Thyroid gland (tissue), 4 donors: ENCODE results near the gene DDX54. TPM values are rescaled to one million over a fixed set of nuclear protein-coding genes. Genes with fewer than 3 reads are reported as not detected.

ENCODE experiments used
- DNase-seq, 2 donors: peaks; one replicate each; pipeline ENCODE4 v3.0.0-alpha.2; 2019
- H3K27ac ChIP-seq, 3 donors: fragments of 200-600 bp; sonication (generic); 1 replicate in 2 of 3; 2 replicates in 1 of 3; pipeline ENCODE4 v1.5.1; 2016 to 2019; ENCODE audit warnings: mild to moderate bottlenecking in 1 of 3, moderate library complexity in 1 of 3
- H3K27me3 ChIP-seq: fragments of 200-600 bp; sonication (generic); one replicate; pipeline ENCODE4 v1.5.1; 2019
- H3K36me3 ChIP-seq, 2 donors: fragments of 200-600 bp; sonication (generic); one replicate each; pipeline ENCODE4 v1.5.1; 2016 to 2019
- H3K4me1 ChIP-seq, 2 donors: fragments of 200-600 bp; sonication (generic); one replicate each; pipeline ENCODE4 v1.5.1; 2017 to 2019
- H3K4me3 ChIP-seq, 3 donors: fragments of 200-600 bp; sonication (generic); replicated peaks in 1 of 3; 1 replicate in 2 of 3; 2 replicates in 1 of 3; pipeline ENCODE4 v1.5.1; 2016; ENCODE audit warnings: mild to moderate bottlenecking in 1 of 3
- H3K9me3 ChIP-seq: fragments of 200-600 bp; sonication (generic); one replicate; pipeline ENCODE4 v1.5.1; 2017
- POLR2A ChIP-seq, 2 donors: fragments of 450-650 bp; IDR thresholded peaks; one replicate each; pipeline ENCODE4 v1.6.1; 2017; ENCODE audit warnings: antibody characterized with exemption in 2 of 2, mild to moderate bottlenecking in 2 of 2, moderate library complexity in 1 of 2
- WGBS, 2 donors: methylation state at CpG; one replicate each; pipeline ENCODE4 v1.1.5; 2017; 5-methylcytosine and 5-hydroxymethylcytosine counted together
- intact Hi-C: fragments of 100-400 bp; cut with DNase I; formaldehyde crosslinking; loops from one replicate; pipeline ENCODE4 v1.15.1; 2023
- total RNA-seq, 4 donors: library from RNA; depleted of rRNA; stranded (reverse); fragments of >200 nt; gene quantifications; one replicate each; pipeline ENCODE4 v1.2.3, GENCODE V29; 2016
- TF ChIP-seq, protein P1 (sequence below), 6 experiments: fragments of 200-600 bp in 3 of 6; fragments of 450-650 bp in 3 of 6; sonication (generic) in 3 of 6; IDR thresholded peaks; one replicate each; pipeline ENCODE4 v1.5.1; 2016 to 2019; ENCODE audit warnings: antibody characterized with exemption in 6 of 6, mild to moderate bottlenecking in 2 of 6, inconsistent platforms in 1 of 6, moderate library complexity in 1 of 6

DDX54 gene
- total RNA-seq, 4 donors from 2014 or later, result 59.9 to 79.3 (median 68.8) TPM

DNA sequence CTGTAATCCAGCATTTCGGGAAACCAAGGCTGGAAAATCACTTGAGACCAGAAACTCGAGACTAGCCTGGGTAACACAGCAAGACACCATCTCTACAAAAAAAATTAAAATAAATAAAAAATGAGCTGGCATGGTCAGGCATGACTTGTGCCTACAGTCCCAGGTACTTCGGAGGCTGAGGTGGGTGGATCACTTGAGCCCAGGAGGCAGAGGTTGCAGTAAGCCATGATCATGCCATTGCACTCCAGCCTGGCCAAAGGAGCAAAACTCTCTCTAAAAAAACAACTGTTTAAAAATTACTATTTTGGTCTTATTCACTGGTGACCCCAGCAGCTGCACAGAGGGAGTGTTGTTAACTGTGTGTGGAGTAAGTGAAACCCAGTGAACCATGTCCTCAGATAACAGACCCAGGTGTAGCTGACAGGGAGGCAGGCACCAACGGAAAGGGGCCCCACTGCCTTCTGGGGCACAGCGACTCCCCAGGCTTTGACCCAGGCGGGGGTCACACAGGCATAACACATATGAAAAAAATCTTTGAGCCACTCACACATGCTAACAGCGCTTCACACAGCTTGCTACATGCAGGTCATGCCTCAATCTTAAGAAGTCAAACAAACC lies 12.1 kb downstream of the DDX54 start:
- H3K36me3 ChIP-seq, result peaks cover 64 to 75% of the 10 kb centered on the region in 2 donors
- H3K4me1 ChIP-seq, result peaks cover 3 to 17% of the 10 kb centered on the region in 2 donors
- H3K4me3 ChIP-seq, result no peak overlapping the region
- DNase-seq, result peak; percentile 82 to 83
- intact Hi-C loops, result no loop called here
- 69 to 78% methylated on average over 7 of the region's 7 CpGs for WGBS, 2 donors
- no peak for TF ChIP-seq POLR2A (IDR thresholded peaks at IDR 0.05)
- peak overlapping the region; percentile 35 to 67 (median 57) for H3K27ac ChIP-seq
- H3K27me3 ChIP-seq, result no peaks in the 10 kb centered on the region
- H3K9me3 ChIP-seq, result no peaks in the 10 kb centered on the region

- no peaks in the 10 kb centered on the region for H3K9me3 ChIP-seq
- peaks cover 3 to 17% of the 10 kb centered on the region in 2 donors for H3K4me1 ChIP-seq
- H3K36me3 ChIP-seq, result peaks cover 63 to 73% of the 10 kb centered on the region in 2 donors
- TF ChIP-seq, protein P1, sequence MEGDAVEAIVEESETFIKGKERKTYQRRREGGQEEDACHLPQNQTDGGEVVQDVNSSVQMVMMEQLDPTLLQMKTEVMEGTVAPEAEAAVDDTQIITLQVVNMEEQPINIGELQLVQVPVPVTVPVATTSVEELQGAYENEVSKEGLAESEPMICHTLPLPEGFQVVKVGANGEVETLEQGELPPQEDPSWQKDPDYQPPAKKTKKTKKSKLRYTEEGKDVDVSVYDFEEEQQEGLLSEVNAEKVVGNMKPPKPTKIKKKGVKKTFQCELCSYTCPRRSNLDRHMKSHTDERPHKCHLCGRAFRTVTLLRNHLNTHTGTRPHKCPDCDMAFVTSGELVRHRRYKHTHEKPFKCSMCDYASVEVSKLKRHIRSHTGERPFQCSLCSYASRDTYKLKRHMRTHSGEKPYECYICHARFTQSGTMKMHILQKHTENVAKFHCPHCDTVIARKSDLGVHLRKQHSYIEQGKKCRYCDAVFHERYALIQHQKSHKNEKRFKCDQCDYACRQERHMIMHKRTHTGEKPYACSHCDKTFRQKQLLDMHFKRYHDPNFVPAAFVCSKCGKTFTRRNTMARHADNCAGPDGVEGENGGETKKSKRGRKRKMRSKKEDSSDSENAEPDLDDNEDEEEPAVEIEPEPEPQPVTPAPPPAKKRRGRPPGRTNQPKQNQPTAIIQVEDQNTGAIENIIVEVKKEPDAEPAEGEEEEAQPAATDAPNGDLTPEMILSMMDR (IDR thresholded peaks at IDR 0.05), result no peak
- TF ChIP-seq POLR2A (IDR thresholded peaks at IDR 0.05), result no peak
- no peak overlapping the region for H3K4me3 ChIP-seq
- 95 to 96% methylated on average over 20 of the region's 20 CpGs for WGBS, 2 donors
- H3K27me3 ChIP-seq, result no peaks in the 10 kb centered on the region
- intact Hi-C loops, result no loop called here
- DNase-seq, result no peak
- H3K27ac ChIP-seq, result no peak overlapping the region
Observed at GRCh38 chr12:113172185-113172584, 13.1 kb downstream of the DDX54 start.

- Histone ChIP-seq H3K4me1 (peaks cover 3 to 17% of the 10 kb centered on the region in 2 donors), H3K9me3 (no peaks in the 10 kb centered on the region), H3K4me3 (no peak overlapping the region), H3K36me3 (peaks cover 63 to 72% of the 10 kb centered on the region in 2 donors), H3K27me3 (no peaks in the 10 kb centered on the region), H3K27ac (no peak overlapping the region)
- intact Hi-C loops, result no loop called here
- TF ChIP-seq POLR2A (IDR thresholded peaks at IDR 0.05), result no peak
- TF ChIP-seq, protein P1 (IDR thresholded peaks at IDR 0.05), result no peak
- DNase-seq, result no peak
- 94 to 96% methylated on average over 9 of the region's 9 CpGs for WGBS, 2 donors
Observed at GRCh38 chr12:113171543-113171942, 13.7 kb downstream of the DDX54 start.

GRCh38 chr12:113170926-113171325 lies 14.4 kb downstream of the DDX54 start:
- peaks cover 3 to 17% of the 10 kb centered on the region in 2 donors for H3K4me1 ChIP-seq
- H3K4me3 ChIP-seq, result no peak overlapping the region
- no peak overlapping the region for H3K27ac ChIP-seq
- peaks cover 62 to 72% of the 10 kb centered on the region in 2 donors for H3K36me3 ChIP-seq
- WGBS, 2 donors, result 94 to 96% methylated on average over 4 of the region's 4 CpGs
- DNase-seq, result no peak
- H3K9me3 ChIP-seq, result no peaks in the 10 kb centered on the region
- H3K27me3 ChIP-seq, result no peaks in the 10 kb centered on the region
- intact Hi-C loops, result no loop called here
- TF ChIP-seq, protein P1 (IDR thresholded peaks at IDR 0.05), result no peak
- TF ChIP-seq POLR2A (IDR thresholded peaks at IDR 0.05), result no peak

- TF ChIP-seq, protein P1 (IDR thresholded peaks at IDR 0.05), result no peak
- TF ChIP-seq POLR2A (IDR thresholded peaks at IDR 0.05), result no peak
- no peaks in the 10 kb centered on the region for H3K27me3 ChIP-seq
- H3K36me3 ChIP-seq, result peaks cover 67 to 74% of the 10 kb centered on the region in 2 donors
- H3K4me3 ChIP-seq, result no peak overlapping the region
- H3K27ac ChIP-seq, result no peak overlapping the region
- H3K9me3 ChIP-seq, result no peaks in the 10 kb centered on the region
- WGBS, 2 donors, result 94 to 98% methylated on average over 5 of the region's 5 CpGs
- intact Hi-C loops, result no loop called here
- DNase-seq, result no peak
- H3K4me1 ChIP-seq, result peaks cover 3 to 17% of the 10 kb centered on the region in 2 donors
Observed at GRCh38 chr12:113170457-113170856, 14.8 kb downstream of the DDX54 start.
